Epithelial cell of esophagus (primary cell): ENCODE measurements around the gene RFX1.
"Not testable (repeated sequence)": the region's sequence is repeated elsewhere in the genome, so short reads cannot be mapped to it uniquely, and the experiment has no call there.

Source experiments
- DNase-seq: peaks from one replicate; pipeline ENCODE4 v3.0.0; 2010; ENCODE audit warnings: low read depth
- H3K4me3 ChIP-seq: 2 replicates; pipeline ENCODE4 v1.5.1; 2011; ENCODE audit warnings: mild to moderate bottlenecking, low read length, control low read depth
- TF ChIP-seq, protein P1 (sequence below): IDR thresholded peaks from 2 replicates; pipeline ENCODE4 v1.5.1; 2011; ENCODE audit warnings: low read depth, mild to moderate bottlenecking, low read length, control low read depth, inconsistent platforms; ENCODE audit not compliant: insufficient read depth; ENCODE audit errors: missing control alignments

RFX1 gene

DNA sequence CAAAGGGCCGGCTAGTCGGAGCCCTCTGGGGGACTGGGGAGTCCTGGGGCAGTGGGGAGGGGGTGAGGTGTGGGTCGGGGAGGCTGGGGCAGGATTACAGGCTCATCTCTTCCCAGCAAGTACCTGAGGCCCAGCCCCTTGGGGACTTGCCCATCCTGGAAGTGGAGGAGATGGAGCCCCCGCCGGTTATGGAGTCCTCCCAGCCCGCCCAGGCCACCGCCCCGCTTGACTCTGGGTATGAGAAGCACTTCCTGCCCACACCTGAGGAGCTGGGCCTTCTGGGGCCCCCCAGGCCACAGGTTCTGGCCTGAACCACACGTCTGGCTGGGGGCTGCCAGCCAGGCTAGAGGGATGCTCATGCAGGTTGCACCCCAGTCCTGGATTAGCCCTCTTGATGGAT lies 45.9 kb upstream of the RFX1 start:
- TF ChIP-seq, protein P1, sequence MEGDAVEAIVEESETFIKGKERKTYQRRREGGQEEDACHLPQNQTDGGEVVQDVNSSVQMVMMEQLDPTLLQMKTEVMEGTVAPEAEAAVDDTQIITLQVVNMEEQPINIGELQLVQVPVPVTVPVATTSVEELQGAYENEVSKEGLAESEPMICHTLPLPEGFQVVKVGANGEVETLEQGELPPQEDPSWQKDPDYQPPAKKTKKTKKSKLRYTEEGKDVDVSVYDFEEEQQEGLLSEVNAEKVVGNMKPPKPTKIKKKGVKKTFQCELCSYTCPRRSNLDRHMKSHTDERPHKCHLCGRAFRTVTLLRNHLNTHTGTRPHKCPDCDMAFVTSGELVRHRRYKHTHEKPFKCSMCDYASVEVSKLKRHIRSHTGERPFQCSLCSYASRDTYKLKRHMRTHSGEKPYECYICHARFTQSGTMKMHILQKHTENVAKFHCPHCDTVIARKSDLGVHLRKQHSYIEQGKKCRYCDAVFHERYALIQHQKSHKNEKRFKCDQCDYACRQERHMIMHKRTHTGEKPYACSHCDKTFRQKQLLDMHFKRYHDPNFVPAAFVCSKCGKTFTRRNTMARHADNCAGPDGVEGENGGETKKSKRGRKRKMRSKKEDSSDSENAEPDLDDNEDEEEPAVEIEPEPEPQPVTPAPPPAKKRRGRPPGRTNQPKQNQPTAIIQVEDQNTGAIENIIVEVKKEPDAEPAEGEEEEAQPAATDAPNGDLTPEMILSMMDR = no peak
- DNase-seq = no peak
- H3K4me3 ChIP-seq = no peak overlapping the region

DNA sequence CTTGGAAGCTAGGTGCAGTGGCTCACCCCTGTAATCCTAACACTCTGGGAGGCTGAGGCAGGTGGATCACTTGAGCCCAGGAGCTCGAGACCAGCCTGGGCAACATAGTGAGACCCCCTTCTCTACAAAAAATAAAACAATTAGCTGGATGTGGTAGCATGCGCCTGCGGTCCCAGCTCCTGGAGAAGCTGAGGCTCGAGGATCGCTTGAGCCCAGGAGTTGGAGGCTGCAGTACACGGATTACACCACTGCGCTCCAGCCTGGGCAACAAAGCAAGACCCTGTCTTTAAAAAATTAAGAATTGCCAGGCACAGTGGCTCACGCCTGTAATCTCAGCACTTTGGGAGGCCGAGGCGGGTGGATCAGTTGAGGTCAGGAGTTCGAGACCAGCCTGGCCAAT lies 44.8 kb upstream of the RFX1 start:
- DNase-seq, H3K4me3 ChIP-seq: not testable (repeated sequence)

DNA sequence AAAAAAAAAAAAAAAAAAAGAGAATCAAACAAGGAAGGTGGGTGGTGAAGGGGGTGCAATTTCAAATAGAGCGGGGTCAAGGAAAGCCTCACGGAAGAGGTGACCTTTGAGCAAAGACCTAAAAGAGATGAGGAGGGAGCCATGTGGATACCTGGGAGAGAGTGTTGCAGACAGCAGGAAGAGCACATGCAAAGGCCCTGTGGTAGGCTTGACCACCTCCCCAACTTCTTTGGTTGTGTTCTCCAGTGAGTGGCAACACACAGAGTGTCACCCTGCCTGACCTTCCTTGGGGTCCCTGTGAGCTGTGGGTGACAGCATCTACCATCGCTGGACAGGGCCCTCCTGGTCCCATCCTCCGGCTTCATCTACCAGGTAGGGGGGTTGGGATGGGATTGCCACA lies 44.4 kb upstream of the RFX1 start:
- no peak overlapping the region for H3K4me3 ChIP-seq
- TF ChIP-seq, protein P1 = no peak
- no peak for DNase-seq

DNA sequence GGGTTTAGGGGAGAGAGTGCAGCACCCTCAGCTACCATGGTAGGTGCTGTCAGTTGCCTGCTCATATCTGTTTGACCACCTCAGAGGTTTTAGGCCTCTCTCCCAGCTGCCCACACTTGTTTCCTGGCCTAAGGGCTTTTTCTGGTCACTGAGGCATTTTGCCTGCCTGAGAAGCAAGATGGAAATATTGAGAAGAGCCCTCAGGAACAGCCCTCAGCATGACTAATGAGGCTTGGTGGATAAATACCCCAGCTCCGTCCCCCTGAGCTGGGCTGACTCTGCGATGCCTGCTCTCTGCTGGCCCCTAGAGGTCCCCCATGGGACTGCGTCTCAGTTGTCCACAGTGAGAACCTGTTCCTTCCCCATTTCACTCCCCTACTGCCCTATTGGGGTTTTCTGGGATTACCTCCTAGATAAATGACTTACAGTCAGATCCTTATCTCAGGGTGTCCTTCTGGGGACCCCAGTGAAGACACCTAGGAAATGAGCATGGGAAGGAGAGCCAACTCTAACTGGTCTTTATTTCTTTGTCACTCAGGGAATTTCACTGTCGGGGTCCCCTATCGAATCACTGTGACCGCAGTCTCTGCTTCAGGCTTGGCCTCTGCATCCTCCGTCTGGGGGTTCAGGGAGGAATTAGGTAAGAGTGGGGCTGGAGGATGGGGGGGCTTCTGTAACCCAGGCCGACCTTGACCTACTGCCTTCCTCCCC lies 42.5 kb upstream of the RFX1 start:
- peak; percentile 25 for DNase-seq
- TF ChIP-seq, protein P1 = peak; percentile 83
- no peak overlapping the region for H3K4me3 ChIP-seq

DNA sequence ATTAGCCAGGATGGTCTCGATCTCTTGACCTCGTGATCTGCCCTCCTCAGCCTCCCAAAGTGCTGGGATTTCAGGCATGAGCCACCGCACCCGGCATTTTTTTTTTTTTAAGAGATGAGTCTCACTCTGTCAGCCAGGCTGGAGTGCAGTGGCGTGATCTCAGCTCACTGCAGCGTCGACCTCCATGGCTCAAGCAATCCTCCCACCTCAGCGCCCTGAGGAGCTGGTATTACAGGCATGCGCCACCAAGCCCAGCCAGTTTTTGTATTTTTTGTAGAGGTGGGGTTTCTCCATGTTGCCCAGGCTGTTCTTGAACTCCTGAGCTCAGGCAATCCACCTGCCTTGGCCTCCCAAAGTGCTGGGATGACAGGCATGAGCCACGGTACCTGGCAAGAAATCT lies 41.7 kb upstream of the RFX1 start:
- DNase-seq, H3K4me3 ChIP-seq: not testable (repeated sequence)

DNA sequence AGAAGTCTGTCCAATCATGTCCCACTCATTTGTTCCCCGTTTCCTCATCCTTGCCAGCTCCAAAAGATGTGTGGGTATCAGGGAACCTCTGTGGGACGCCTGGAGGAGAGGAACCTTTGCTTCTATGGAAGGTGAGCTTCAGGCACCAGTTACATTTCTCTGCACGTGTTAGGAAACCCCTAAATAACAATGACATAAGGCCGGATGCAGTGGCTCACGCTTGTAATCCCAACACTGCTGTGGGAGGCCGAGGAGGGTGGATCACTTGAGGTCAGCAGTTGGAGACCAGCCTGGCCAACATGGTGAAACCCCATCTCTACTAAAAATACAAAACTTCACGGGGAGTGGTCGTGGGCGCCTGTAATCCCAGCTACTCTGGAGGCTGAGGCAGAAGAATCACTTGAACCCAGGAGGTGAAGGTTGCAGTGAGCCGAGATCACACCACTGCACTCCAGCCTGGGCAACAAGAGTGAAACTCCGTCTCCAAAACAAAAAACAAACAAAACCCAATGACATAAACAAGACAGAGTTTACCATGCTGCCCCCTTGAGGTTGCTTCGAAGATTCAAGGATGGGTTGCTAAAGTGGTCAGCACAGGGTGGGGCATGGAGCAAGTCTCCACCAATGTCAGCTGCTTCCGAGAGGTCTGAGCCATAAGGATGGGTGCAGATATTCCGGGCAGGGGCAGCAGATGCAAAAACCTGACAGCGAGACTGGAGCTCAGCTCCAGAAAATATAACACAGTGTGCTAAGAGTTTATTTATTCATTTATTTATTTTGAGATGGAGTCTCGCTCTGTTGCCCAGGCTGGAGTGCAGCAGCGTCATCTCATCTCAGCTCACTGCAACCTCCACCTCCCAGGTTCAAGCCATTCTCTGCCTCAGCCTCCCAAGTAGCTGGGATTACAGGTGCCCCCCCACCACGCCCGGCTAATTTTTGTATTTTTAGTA lies 36.8 kb upstream of the RFX1 start:
- DNase-seq = peak; percentile 71

DNA sequence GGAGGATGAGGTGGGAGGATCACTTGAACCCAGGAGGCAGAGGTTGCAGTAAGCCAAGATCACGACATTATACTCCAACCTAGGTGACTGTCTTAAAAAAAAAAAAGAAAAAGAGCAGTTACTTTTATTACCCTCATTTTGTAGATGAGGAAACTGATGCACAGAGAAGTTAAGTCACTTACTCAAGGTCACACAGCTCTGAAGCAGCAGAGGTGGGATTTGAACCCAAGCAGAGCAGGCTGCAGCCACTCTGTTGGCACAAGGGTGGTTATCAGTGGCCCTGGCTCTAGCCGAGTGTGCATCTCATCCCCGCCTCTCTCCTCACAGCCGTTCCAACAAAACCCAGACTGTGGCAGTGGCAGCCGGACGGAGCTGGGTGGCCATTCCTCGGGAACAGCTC lies 33.1 kb upstream of the RFX1 start:
- no peak for DNase-seq
- no peak overlapping the region for H3K4me3 ChIP-seq
- TF ChIP-seq, protein P1 = no peak

More for the DNA sequence above, 36.8 kb upstream of the RFX1 start:
- TF ChIP-seq, protein P1 = peak; percentile 59
- not testable (repeated sequence) for H3K4me3 ChIP-seq

DNA sequence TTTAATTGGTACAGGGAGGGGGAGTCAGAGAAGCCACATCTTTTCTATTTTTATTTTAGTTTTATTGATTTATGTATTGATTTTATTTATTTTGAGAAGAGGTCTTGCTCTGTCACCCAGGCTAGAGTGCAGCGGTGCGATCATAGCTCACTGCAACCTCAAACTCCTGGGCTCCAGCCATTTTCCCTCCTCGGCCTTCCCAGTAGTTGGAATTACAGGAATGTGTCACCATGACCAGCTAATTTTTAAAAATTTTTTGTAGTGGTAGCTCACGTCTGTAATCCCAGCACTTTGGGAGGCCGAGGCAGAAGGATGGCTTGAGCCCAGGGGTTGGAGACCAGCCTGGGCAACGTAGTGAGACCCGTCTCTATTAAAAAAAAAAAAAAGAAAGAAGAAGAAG lies 29.6 kb upstream of the RFX1 start:
- TF ChIP-seq, protein P1 = no peak
- H3K4me3 ChIP-seq = no peak overlapping the region
- no peak for DNase-seq

DNA sequence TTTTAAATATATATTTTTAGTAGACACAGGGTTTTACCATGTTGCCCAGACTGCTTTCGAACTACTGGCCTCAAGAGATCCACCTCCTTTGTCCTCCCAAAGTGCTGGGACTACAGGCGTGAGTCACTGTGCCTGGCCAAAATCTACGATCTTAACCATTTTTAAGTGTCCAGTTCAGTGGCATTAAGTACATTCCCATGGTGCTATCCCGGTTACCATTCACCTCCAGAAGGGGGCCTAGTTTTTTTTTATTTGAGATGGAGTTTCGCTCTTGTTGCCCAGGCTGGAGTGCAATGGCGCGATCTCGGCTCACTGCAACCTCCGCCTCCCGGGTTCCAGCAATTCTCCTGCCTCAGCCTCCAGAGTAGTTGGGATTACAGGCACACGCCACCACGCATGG lies 29.0 kb upstream of the RFX1 start:
- not testable (repeated sequence) for H3K4me3 ChIP-seq, DNase-seq
